ENCODE measurements around the gene RAB40B. TPM values are rescaled to one million over a fixed set of nuclear protein-coding genes. Genes with fewer than 3 reads are reported as not detected.

The RAB40B gene
- total and polyA plus RNA-seq, 2 of the 4 experiments (the other 2 are of a cell fraction): 14.9 to 20.0 TPM

GRCh38 chr17:82691714-82692113, 6.8 kb downstream of the RAB40B start:
- CTCF ChIA-PET: no interaction called here
- no peak overlapping the region for H3K4me3 ChIP-seq (ENCODE audit: insufficient read depth, low read depth, low read length)
- dilution Hi-C loops (cut with HindIII; ENCODE audit: low sequenced_read_pairs, unreplicated experiment): no loop called here

More at GRCh38 chr17:82691714-82692113, 6.8 kb downstream of the RAB40B start:
- H3K4me2 ChIP-seq (ENCODE audit: low read depth, low read length): no peak overlapping the region
- no peak overlapping the region for H3K56ac ChIP-seq (ENCODE audit: extremely low read depth, insufficient read depth, low read length)
- H2BK20ac ChIP-seq (ENCODE audit: low read depth, low read length): no peak overlapping the region
- no peak overlapping the region for H2BK15ac ChIP-seq (ENCODE audit: low read depth, low read length)
- H4K5ac ChIP-seq (ENCODE audit: low read depth, low read length): no peak overlapping the region
- H2BK120ac ChIP-seq (ENCODE audit: low read depth, low read length): no peak overlapping the region
- H3K9ac ChIP-seq (ENCODE audit: low read depth, low read length): no peak overlapping the region
- in situ Hi-C loops (cut with MboI; ENCODE audit: low sequenced_read_pairs): no loop called here
- no peak overlapping the region for H2AFZ ChIP-seq (replicated peaks; ENCODE audit: low read length, poor library complexity)
- H3K18ac ChIP-seq (ENCODE audit: low read depth, low read length): no peak overlapping the region
- no peaks in the 10 kb centered on the region for H3K4me1 ChIP-seq (ENCODE audit: control insufficient read depth, insufficient read depth, low read length)
- no peak overlapping the region for H3K23ac ChIP-seq (ENCODE audit: low read depth, low read length)
- H4K91ac ChIP-seq (ENCODE audit: insufficient read depth, low read depth, low read length): no peak overlapping the region
- no peak for DNase-seq
- H4K20me1 ChIP-seq (ENCODE audit: insufficient read depth, low read length): no peaks in the 10 kb centered on the region; the same call in 1 of the 2 replicates
- H3K9me3 ChIP-seq (ENCODE audit: control insufficient read depth, insufficient read depth, low read length): peaks cover 2% of the 10 kb centered on the region
- H2AK5ac ChIP-seq (ENCODE audit: low read depth, low read length): no peak overlapping the region
- BruUV-seq (replicated peaks): no TSS peak
- TF ChIP-seq CHD1 (IDR thresholded peaks at IDR 0.05; ENCODE audit: low read depth, low read length) (no peak), MXI1 (IDR thresholded peaks at IDR 0.05; ENCODE audit: borderline replicate concordance, low read depth, low read length) (no peak), MAFK (IDR thresholded peaks at IDR 0.05; ENCODE audit: low read depth, low read length) (no peak), SMC3 (IDR thresholded peaks at IDR 0.05; ENCODE audit: low read depth, low read length) (no peak), MAZ (IDR thresholded peaks at IDR 0.05; ENCODE audit: borderline replicate concordance, low read depth, low read length) (no peak), POLR2A (IDR thresholded peaks at IDR 0.05; ENCODE audit: low read depth, low read length) (no peak), NFE2L2 (IDR thresholded peaks at IDR 0.05; ENCODE audit: low read depth, low read length) (no peak), FOS (IDR thresholded peaks at IDR 0.05; ENCODE audit: low read depth, low read length) (no peak), RAD21 (IDR thresholded peaks at IDR 0.05; ENCODE audit: low read length) (no peak), CEBPB (IDR thresholded peaks at IDR 0.05; ENCODE audit: low read depth, low read length) (no peak), BHLHE40 (IDR thresholded peaks at IDR 0.05; ENCODE audit: low read depth, low read length) (no peak), ELK1 (IDR thresholded peaks at IDR 0.05; ENCODE audit: borderline replicate concordance, low read depth, low read length) (no peak), RFX5 (IDR thresholded peaks at IDR 0.05; ENCODE audit: low read depth, low read length) (no peak), RCOR1 (IDR thresholded peaks at IDR 0.05; ENCODE audit: insufficient replicate concordance, low read length) (no peak)
- TF ChIP-seq, protein P1, sequence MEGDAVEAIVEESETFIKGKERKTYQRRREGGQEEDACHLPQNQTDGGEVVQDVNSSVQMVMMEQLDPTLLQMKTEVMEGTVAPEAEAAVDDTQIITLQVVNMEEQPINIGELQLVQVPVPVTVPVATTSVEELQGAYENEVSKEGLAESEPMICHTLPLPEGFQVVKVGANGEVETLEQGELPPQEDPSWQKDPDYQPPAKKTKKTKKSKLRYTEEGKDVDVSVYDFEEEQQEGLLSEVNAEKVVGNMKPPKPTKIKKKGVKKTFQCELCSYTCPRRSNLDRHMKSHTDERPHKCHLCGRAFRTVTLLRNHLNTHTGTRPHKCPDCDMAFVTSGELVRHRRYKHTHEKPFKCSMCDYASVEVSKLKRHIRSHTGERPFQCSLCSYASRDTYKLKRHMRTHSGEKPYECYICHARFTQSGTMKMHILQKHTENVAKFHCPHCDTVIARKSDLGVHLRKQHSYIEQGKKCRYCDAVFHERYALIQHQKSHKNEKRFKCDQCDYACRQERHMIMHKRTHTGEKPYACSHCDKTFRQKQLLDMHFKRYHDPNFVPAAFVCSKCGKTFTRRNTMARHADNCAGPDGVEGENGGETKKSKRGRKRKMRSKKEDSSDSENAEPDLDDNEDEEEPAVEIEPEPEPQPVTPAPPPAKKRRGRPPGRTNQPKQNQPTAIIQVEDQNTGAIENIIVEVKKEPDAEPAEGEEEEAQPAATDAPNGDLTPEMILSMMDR (conservative IDR thresholded peaks at IDR 0.05; ENCODE audit: low read depth, low read length): no peak
- TF ChIP-seq, protein P2, sequence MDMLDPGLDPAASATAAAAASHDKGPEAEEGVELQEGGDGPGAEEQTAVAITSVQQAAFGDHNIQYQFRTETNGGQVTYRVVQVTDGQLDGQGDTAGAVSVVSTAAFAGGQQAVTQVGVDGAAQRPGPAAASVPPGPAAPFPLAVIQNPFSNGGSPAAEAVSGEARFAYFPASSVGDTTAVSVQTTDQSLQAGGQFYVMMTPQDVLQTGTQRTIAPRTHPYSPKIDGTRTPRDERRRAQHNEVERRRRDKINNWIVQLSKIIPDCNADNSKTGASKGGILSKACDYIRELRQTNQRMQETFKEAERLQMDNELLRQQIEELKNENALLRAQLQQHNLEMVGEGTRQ (IDR thresholded peaks at IDR 0.05; ENCODE audit: low read depth, low read length): no peak
- no peaks in the 10 kb centered on the region for H3K9me1 ChIP-seq (ENCODE audit: insufficient read depth, low read length)
- intact Hi-C loops (cut with micrococcal nuclease): no loop called here
- no peaks in the 10 kb centered on the region; the same call in 1 of the 2 replicates for H3K36me3 ChIP-seq (ENCODE audit: control insufficient read depth, insufficient read depth, low read length)
- no peak overlapping the region for H3K14ac ChIP-seq (replicated peaks; ENCODE audit: low read depth, low read length)
- no peak overlapping the region for H3K4ac ChIP-seq (ENCODE audit: low read depth, low read length)
- no peak overlapping the region for H4K8ac ChIP-seq (ENCODE audit: low read depth in 2 of 2, low read length in 2 of 2)
- POLR2A ChIA-PET (ENCODE audit: unreplicated experiment): no interaction called here
- WGBS, 2 experiments (ENCODE audit: extremely low coverage in 2 of 2, insufficient read length in 1 of 2): 100% methylated on average over 6 of the region's 17 CpGs; no CpG with 5 or more reads in 1 of the 2 experiments
- H2AK9ac ChIP-seq (replicated peaks; ENCODE audit: low read depth, low read length, poor library complexity): no peak overlapping the region
- no peak for ATAC-seq (ENCODE audit: low read depth)
- no peaks in the 10 kb centered on the region for H3K27me3 ChIP-seq (ENCODE audit: control insufficient read depth, insufficient read depth, low read length)
- no peak overlapping the region for H2BK5ac ChIP-seq (ENCODE audit: low read depth, low read length, poor library complexity, severe bottlenecking)
- no peak overlapping the region for H3K27ac ChIP-seq (ENCODE audit: insufficient read depth, low read length)
- H3K79me1 ChIP-seq (ENCODE audit: low read depth in 1 of 2, low read length in 2 of 2): peaks cover 0 to 7% of the 10 kb centered on the region in 2 experiments; a peak in 2 of 4 replicates
